NT2/D1 (cell line): ENCODE data around the gene APCS.

Experiments
- DNase-seq: peaks from one replicate; pipeline ENCODE4 v3.0.0-alpha.2; 2011; ENCODE audit warnings: low read depth, low spot score
- H3K27me3 ChIP-seq: 2 replicates; pipeline ENCODE4 v1.6.0; 2011; ENCODE audit warnings: mild to moderate bottlenecking; ENCODE audit not compliant: insufficient read length, insufficient read depth
- H3K36me3 ChIP-seq: 2 replicates; pipeline ENCODE4 v1.6.1; 2011; ENCODE audit warnings: mild to moderate bottlenecking, low read length, mixed read lengths; ENCODE audit not compliant: insufficient read depth, insufficient read length
- H3K4me1 ChIP-seq: 2 replicates; pipeline ENCODE4 v1.5.1; 2011; ENCODE audit not compliant: insufficient read depth, insufficient read length
- H3K4me3 ChIP-seq: 2 replicates; pipeline ENCODE4 v1.5.1; 2011; ENCODE audit warnings: low read depth; ENCODE audit not compliant: insufficient read length
- H3K9ac ChIP-seq: 2 replicates; pipeline ENCODE4 v1.6.0; 2011; ENCODE audit warnings: low read depth; ENCODE audit not compliant: insufficient read length
- H3K9me3 ChIP-seq: 2 replicates; pipeline ENCODE4 v1.5.1; 2011; ENCODE audit warnings: mild to moderate bottlenecking, low read length; ENCODE audit not compliant: insufficient read depth
- SUZ12 ChIP-seq: IDR thresholded peaks from 2 replicates; pipeline ENCODE4 v1.6.1; 2011; ENCODE audit not compliant: insufficient read length, insufficient read depth; ENCODE audit errors: extremely low read depth
- YY1 ChIP-seq: IDR thresholded peaks from 2 replicates; pipeline ENCODE4 v1.6.1; 2011; ENCODE audit not compliant: insufficient read length, insufficient read depth
- ZNF274 ChIP-seq: IDR thresholded peaks from 2 replicates; pipeline ENCODE4 v1.6.1; 2011; ENCODE audit warnings: mild to moderate bottlenecking, low read depth, low read length

The APCS gene, protein sequence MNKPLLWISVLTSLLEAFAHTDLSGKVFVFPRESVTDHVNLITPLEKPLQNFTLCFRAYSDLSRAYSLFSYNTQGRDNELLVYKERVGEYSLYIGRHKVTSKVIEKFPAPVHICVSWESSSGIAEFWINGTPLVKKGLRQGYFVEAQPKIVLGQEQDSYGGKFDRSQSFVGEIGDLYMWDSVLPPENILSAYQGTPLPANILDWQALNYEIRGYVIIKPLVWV

DNA sequence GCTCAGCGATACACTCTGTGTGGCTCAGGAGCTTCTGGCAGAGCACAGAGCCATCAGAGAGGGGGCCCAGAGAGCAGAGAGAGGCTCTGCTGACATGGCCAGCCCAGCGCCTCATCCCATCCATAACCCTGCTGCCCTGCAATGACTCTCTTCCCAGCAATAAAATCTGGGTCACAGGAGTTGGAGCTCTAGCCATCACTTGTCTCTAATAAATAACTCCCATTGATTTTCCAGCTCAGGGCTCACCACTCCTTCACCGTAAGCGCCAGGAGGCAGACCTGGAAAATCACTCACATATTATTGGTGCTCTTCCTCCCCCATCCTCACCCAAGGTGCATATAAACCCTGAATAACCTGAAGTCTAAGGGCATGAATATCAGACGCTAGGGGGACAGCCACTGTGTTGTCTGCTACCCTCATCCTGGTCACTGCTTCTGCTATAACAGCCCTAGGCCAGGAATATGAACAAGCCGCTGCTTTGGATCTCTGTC lies at the start of gene APCS:
Gene APCS (plus strand): TSS at position 366 of the 491 bp plus-strand sequence. CDS start 96 bp downstream, at position 462.
- Histone ChIP-seq H3K4me1 (no peaks in the 10 kb centered on the region), H3K9ac (no peak within 1 kb of the TSS), H3K4me3 (no peak within 1 kb of the TSS), H3K27me3 (no peaks in the 10 kb centered on the region), H3K9me3 (peaks cover 10% of the 10 kb centered on the region; the same call in 1 of the 2 replicates), H3K36me3 (no peaks in the 10 kb centered on the region)
- no peak for DNase-seq
- no peak for TF ChIP-seq YY1

DNA sequence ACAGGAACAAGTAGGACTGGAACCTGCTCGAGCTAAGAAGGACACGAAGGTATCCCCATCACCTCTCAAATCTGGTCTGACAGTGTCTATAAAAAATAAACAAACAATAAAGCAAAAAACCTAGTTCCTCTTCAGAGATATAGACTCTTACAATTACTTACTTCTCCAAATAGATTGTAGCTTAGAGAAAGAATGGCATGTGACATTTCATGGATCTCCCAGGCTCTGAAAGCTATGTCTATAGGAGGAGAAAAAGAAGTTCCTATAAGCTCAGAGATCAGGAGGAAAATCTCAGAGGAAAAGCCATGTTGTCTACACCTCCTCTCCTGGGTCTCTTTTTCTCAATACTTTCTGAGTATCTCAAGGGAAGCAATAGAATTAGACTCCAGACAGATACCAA lies 39.5 kb upstream of the APCS start:
- DNase-seq = no peak
- H3K4me1 ChIP-seq = no peaks in the 10 kb centered on the region
- no peaks in the 10 kb centered on the region for H3K9me3 ChIP-seq
- TF ChIP-seq YY1 = no peak
- TF ChIP-seq SUZ12 = no peak
- no peak for TF ChIP-seq ZNF274
- H3K27me3 ChIP-seq = no peaks in the 10 kb centered on the region
- H3K36me3 ChIP-seq = no peaks in the 10 kb centered on the region
- no peak overlapping the region for H3K4me3 ChIP-seq
- H3K9ac ChIP-seq = no peak overlapping the region

DNA sequence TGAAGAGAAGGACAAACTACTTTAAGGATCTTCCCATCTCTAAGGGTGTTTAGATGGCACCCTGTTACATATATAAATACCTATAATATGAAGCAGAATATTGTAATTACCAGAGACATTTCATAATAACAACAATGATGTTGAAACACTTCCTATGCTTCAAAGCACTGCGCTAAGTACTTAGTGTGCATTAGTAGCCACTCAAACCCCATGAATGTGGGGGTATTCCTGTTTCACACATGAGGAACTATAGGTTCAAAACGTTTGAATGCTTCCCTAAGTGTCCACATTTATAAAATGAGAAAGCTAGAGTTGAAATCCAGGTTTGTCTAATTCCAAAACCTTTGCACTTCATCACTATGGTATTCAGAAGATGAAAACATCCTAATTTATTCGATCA lies 33.4 kb upstream of the APCS start:
- no peaks in the 10 kb centered on the region for H3K4me1 ChIP-seq
- no peaks in the 10 kb centered on the region for H3K9me3 ChIP-seq
- TF ChIP-seq SUZ12 = no peak
- no peak for TF ChIP-seq YY1
- no peak for TF ChIP-seq ZNF274
- H3K27me3 ChIP-seq = no peaks in the 10 kb centered on the region
- no peak overlapping the region for H3K4me3 ChIP-seq
- no peaks in the 10 kb centered on the region for H3K36me3 ChIP-seq
- H3K9ac ChIP-seq = no peak overlapping the region
- no peak for DNase-seq

DNA sequence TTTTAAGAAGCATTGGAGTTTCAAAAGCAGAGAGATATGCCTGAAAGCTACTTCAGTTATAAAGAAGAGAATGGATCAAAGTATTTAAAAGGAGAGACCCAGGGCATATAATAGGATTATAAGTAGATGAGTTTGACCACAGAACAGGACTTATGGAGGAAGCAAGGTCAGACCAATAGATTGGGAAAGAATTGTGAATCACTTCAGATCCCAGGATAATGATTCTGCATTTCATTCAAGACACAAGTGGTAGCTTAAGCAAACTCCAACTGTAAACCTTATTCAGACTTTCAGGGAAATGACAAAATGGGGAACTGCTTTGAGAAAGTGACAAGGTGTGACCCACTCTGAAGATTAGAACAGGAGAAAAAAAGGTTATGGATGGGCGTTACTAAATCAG lies 32.9 kb upstream of the APCS start:
- TF ChIP-seq YY1 = no peak
- no peak for TF ChIP-seq ZNF274
- no peak for TF ChIP-seq SUZ12
- Histone ChIP-seq H3K9ac (no peak overlapping the region), H3K4me3 (no peak overlapping the region), H3K4me1 (no peaks in the 10 kb centered on the region), H3K27me3 (no peaks in the 10 kb centered on the region), H3K9me3 (no peaks in the 10 kb centered on the region), H3K36me3 (no peaks in the 10 kb centered on the region)
- no peak for DNase-seq

DNA sequence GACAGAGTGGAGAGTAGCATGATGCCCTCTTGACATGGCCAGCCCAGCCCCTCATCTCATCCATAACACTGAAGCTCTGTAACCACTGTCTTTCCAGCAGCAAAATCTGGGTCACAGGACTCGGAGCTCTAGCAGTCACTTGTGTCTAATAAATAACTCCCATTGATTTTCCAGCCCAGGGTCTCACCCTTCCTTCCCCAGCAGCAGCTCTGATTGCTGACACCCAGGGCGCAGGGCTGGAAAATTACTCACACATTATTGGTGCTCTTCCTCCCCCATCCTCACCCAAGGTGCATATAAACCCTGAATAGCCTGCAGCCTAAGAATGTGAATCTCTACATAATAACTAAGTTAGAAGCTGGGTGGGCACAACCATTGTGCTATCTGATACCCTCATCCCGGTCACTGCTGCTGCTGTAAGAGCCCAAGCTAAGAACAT lies 30.7 kb upstream of the APCS start:
- no peak overlapping the region for H3K4me3 ChIP-seq
- no peaks in the 10 kb centered on the region for H3K36me3 ChIP-seq
- no peaks in the 10 kb centered on the region for H3K9me3 ChIP-seq
- no peaks in the 10 kb centered on the region for H3K27me3 ChIP-seq
- H3K4me1 ChIP-seq = no peaks in the 10 kb centered on the region
- TF ChIP-seq ZNF274 = no peak
- TF ChIP-seq SUZ12 = no peak
- TF ChIP-seq YY1 = no peak
- no peak for DNase-seq
- H3K9ac ChIP-seq = no peak overlapping the region

DNA sequence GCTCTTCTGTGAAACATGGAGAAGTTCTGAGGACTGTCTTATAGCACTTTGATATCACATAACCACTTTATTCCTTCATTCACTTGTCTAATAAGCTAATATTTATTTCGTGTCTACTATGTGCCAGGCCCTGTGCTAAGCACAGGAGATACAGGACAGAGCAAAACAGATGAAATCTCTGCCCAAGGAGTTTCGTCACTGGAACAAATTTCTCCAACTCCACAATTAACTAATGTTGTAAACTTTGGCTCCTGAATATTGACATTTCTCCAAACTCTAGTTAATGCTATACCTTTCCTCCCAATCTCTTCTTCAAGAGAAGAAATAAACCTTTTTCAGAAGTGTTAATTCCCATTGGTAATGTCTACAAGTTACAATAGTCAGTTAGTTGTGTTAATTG lies 27.0 kb upstream of the APCS start:
- H3K9me3 ChIP-seq = peaks cover 5% of the 10 kb centered on the region; the same call in 1 of the 2 replicates
- no peak overlapping the region for H3K4me3 ChIP-seq
- no peak for DNase-seq
- no peak overlapping the region for H3K9ac ChIP-seq
- no peaks in the 10 kb centered on the region for H3K36me3 ChIP-seq
- no peaks in the 10 kb centered on the region for H3K4me1 ChIP-seq
- no peak for TF ChIP-seq SUZ12
- no peak for TF ChIP-seq YY1
- no peak for TF ChIP-seq ZNF274
- H3K27me3 ChIP-seq = no peaks in the 10 kb centered on the region

DNA sequence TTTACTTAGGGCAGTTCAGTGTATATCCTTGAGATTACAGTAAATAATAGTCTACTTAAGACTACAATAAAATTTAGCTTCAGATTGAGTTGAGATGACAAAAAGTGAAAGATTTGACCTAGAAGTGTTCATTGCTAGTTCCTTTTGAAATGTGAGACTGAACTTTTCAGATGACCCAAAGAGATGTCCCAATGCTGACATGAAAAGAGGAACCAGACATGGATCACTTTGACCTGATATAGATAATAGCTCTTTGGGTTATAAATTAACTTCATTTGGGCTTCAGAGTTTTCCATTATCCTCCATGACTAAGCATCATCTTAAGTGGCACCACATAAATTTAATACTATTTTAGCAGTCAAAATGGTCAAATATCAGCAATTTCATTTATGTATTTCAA lies 26.1 kb upstream of the APCS start:
- H3K9me3 ChIP-seq = peaks cover 5% of the 10 kb centered on the region; the same call in 1 of the 2 replicates
- no peak overlapping the region for H3K4me3 ChIP-seq
- H3K9ac ChIP-seq = no peak overlapping the region
- TF ChIP-seq SUZ12 (no peak), ZNF274 (no peak)
- no peaks in the 10 kb centered on the region for H3K36me3 ChIP-seq
- DNase-seq = no peak
- no peaks in the 10 kb centered on the region for H3K27me3 ChIP-seq
- H3K4me1 ChIP-seq = no peaks in the 10 kb centered on the region

DNA sequence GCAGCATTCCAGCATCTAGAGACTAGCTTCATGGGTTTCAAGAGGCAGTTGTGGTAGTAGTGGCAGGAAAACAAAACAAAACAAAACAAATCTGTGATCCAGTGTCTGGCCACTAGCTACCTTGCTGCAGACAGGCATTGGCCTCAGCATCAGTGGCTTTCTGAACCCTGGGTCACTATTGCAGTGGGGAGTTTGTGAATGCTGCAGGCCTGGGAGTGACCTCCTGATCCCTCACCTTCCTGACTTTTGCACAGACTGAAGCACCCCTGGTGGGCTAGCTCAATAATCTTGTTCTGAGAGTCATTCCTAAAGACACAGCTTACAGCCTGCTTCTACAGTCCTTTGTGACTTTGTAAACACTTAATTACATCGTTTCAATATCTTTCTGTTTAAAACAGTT lies 24.9 kb upstream of the APCS start:
- peak; percentile 13 for DNase-seq
- H3K4me1 ChIP-seq = no peaks in the 10 kb centered on the region
- H3K9me3 ChIP-seq = peaks cover 5% of the 10 kb centered on the region; the same call in 1 of the 2 replicates
- no peak for TF ChIP-seq SUZ12
- no peak for TF ChIP-seq ZNF274
- no peak for TF ChIP-seq YY1
- no peak overlapping the region for H3K9ac ChIP-seq
- H3K4me3 ChIP-seq = no peak overlapping the region
- no peaks in the 10 kb centered on the region for H3K36me3 ChIP-seq
- no peaks in the 10 kb centered on the region for H3K27me3 ChIP-seq
